RWPE1 (cell line): ENCODE results near the gene CLTB.

ENCODE experiments used
- CTCF ChIA-PET: fragments of 350-600 bp; sonication (Branson Sonifier 250); formaldehyde crosslinking; extraction: SDS; loops from one replicate; lab custom pipeline; 2021; lab: Yijun Ruan, JAX
- POLR2A ChIA-PET: fragments of 400-600 bp; formaldehyde crosslinking; extraction: SDS; loops from one replicate; lab custom pipeline; 2020; ENCODE audit warnings: antibody characterized with exemption; ENCODE audit not compliant: low non-redundant PET; lab: Yijun Ruan, JAX
- DNase-seq: peaks from one replicate; pipeline ENCODE4 v3.0.0; 2012; ENCODE audit warnings: low spot score
- H3K27ac ChIP-seq: fragments of 450-650 bp; 2 replicates; pipeline ENCODE4 v1.5.1; 2017
- CTCF ChIP-seq: fragments of 450-650 bp; conservative IDR thresholded peaks from 2 replicates; pipeline ENCODE4 v1.5.1; 2017; ENCODE audit warnings: low read depth, mild to moderate bottlenecking

Gene CLTB

GRCh38 chr5:176360894-176361436, 55.4 kb downstream of the CLTB start:
- CTCF ChIA-PET = interaction anchor here (0.5 to 2.0 kb wide), 7 partner anchors 9 to 238 kb away, joined by 3 to 8 read pairs (median 4); partner anchors contain the start of gene FAF2
- POLR2A ChIA-PET = interaction anchor here (0.5 to 0.7 kb wide), 4 partner anchors 10 to 556 kb away, joined by 3 to 4 read pairs (median 3); no protein-coding TSS in a partner anchor
- DNase-seq = peak; percentile 30
- H3K27ac ChIP-seq = peak overlapping the region; percentile 76
- TF ChIP-seq CTCF = no peak

GRCh38 chr5:176359658-176360057, 56.7 kb downstream of the CLTB start:
- TF ChIP-seq CTCF = no peak
- ChIA-PET POLR2A (no interaction called here), CTCF (interaction anchor here (1.1 kb wide), 1 partner anchor 40 kb away, joined by 3 read pairs; no protein-coding TSS in a partner anchor)
- peak overlapping the region; percentile 76; the same call in 1 of the 2 replicates for H3K27ac ChIP-seq
- no peak for DNase-seq

- no peak for TF ChIP-seq CTCF
- DNase-seq = no peak
- POLR2A ChIA-PET = no interaction called here
- CTCF ChIA-PET = no interaction called here
- H3K27ac ChIP-seq = no peak overlapping the region
Measured at GRCh38 chr5:176356179-176356566, 60.2 kb downstream of the CLTB start.

DNA sequence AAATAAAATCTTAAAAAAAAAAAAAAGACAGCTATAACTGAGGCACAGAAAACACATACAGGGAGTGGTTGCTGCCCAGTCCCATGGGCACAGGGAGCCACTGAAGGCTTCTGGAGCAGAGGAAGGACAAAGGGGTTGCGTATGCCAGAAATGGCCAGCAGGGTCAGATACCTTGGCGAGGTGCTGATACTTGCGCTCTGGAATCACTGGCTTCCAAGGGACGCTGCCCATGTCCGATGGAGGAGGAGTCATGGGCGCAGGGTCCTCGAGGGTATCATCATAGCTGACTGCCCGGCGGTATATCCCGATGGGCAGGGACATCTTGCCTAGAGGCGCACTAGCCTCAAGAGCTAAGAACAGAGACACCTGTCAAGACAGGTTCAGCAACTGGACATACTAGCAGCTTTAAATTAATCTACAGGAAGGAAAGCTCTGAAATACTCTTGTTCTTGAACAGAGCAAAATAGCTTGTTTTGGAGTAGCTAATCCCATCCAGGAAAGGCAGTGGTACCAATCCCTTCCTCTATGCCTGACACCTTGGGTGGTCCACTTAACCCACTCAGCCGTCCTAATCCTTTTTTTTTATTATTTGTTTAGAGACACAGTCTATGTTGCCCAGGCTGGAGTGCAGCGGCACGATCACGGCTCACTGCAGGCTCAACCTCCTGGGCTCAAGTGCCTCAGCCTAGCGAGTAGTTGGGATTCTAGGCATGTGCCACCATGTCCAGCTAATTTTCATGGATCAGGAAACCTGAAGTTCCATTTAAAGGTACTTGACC, 60.8 kb downstream of the CLTB start:
- H3K27ac ChIP-seq = no peak overlapping the region
- DNase-seq = no peak
- ChIA-PET CTCF (interaction anchor here (0.7 to 0.8 kb wide), 3 partner anchors 12 to 1737 kb away, joined by 3 to 5 read pairs (median 3); no protein-coding TSS in a partner anchor), POLR2A (no interaction called here)
- TF ChIP-seq CTCF = no peak

GRCh38 chr5:176353533-176353932, 62.8 kb downstream of the CLTB start:
- CTCF ChIA-PET = interaction anchor here (0.6 kb wide), 1 partner anchor 11 kb away, joined by 3 read pairs; no protein-coding TSS in a partner anchor
- no peak for TF ChIP-seq CTCF
- POLR2A ChIA-PET = no interaction called here
- no peak for DNase-seq
- H3K27ac ChIP-seq = no peak overlapping the region

- H3K27ac ChIP-seq = no peak overlapping the region
- no peak for TF ChIP-seq CTCF
- ChIA-PET POLR2A (no interaction called here), CTCF (interaction anchor here (0.6 to 1.5 kb wide), 2 partner anchors 9 to 58 kb away, joined by 3 to 8 read pairs; partner anchors contain the start of gene KIAA1191)
- DNase-seq = no peak
Measured at GRCh38 chr5:176352116-176352878, 64.0 kb downstream of the CLTB start.
